ENCODE data around the gene ASTN2.

ASTN2 gene

GRCh38 chr9:116937361-116937760, 477.5 kb downstream of the ASTN2 start:
- Histone ChIP-seq H3K27ac (ENCODE audit: low read length) (no peak overlapping the region), H3K4me2 (ENCODE audit: low read depth, low read length) (no peak overlapping the region), H3K4me3 (ENCODE audit: low read length) (no peak overlapping the region), H3K36me3 (replicated peaks; ENCODE audit: insufficient read depth, low read length) (no peaks in the 10 kb centered on the region), H3K79me2 (ENCODE audit: low read length) (no peaks in the 10 kb centered on the region), H3K9me3 (replicated peaks; ENCODE audit: insufficient read depth, low read length) (no peaks in the 10 kb centered on the region), H4K20me1 (ENCODE audit: insufficient read depth, low read length) (no peaks in the 10 kb centered on the region), H3K9ac (ENCODE audit: low read length) (no peak overlapping the region), H3K9me2 (replicated peaks; ENCODE audit: insufficient read depth, low read length) (no peaks in the 10 kb centered on the region), H3F3A (ENCODE audit: insufficient read depth, low read length) (no peaks in the 10 kb centered on the region), H3K4me1 (ENCODE audit: low read length) (no peaks in the 10 kb centered on the region), H3K27me3 (replicated peaks; ENCODE audit: insufficient read depth, low read length) (no peaks in the 10 kb centered on the region), H2AFZ (ENCODE audit: low read length) (no peak overlapping the region)
- TF ChIP-seq CTCF (IDR thresholded peaks at IDR 0.05; ENCODE audit: low read length) (no peak), EZH2 (optimal IDR thresholded peaks at IDR 0.05; ENCODE audit: low read depth, low read length) (no peak), EZH2phosphoT487 (IDR thresholded peaks at IDR 0.05; ENCODE audit: low read length) (no peak)
- no peak for DNase-seq

GRCh38 chr9:116935149-116935897, 479.5 kb downstream of the ASTN2 start:
- no peak for DNase-seq
- Histone ChIP-seq H3K9me3 (replicated peaks; ENCODE audit: insufficient read depth, low read length) (no peaks in the 10 kb centered on the region), H2AFZ (ENCODE audit: low read length) (no peak overlapping the region), H3K27ac (ENCODE audit: low read length) (no peak overlapping the region), H3K4me3 (ENCODE audit: low read length) (no peak overlapping the region), H3K9ac (ENCODE audit: low read length) (no peak overlapping the region), H3K79me2 (ENCODE audit: low read length) (no peaks in the 10 kb centered on the region), H3F3A (ENCODE audit: insufficient read depth, low read length) (no peaks in the 10 kb centered on the region), H3K9me2 (replicated peaks; ENCODE audit: insufficient read depth, low read length) (no peaks in the 10 kb centered on the region), H3K4me1 (ENCODE audit: low read length) (no peaks in the 10 kb centered on the region), H3K36me3 (replicated peaks; ENCODE audit: insufficient read depth, low read length) (no peaks in the 10 kb centered on the region), H3K4me2 (ENCODE audit: low read depth, low read length) (no peak overlapping the region), H4K20me1 (ENCODE audit: insufficient read depth, low read length) (no peaks in the 10 kb centered on the region), H3K27me3 (replicated peaks; ENCODE audit: insufficient read depth, low read length) (no peaks in the 10 kb centered on the region)
- TF ChIP-seq EZH2 (optimal IDR thresholded peaks at IDR 0.05; ENCODE audit: low read depth, low read length) (no peak), CTCF (IDR thresholded peaks at IDR 0.05; ENCODE audit: low read length) (no peak), EZH2phosphoT487 (IDR thresholded peaks at IDR 0.05; ENCODE audit: low read length) (no peak)

GRCh38 chr9:116934131-116934530, 480.7 kb downstream of the ASTN2 start:
- H3K9me2 ChIP-seq (replicated peaks; ENCODE audit: insufficient read depth, low read length) = no peaks in the 10 kb centered on the region
- H2AFZ ChIP-seq (ENCODE audit: low read length) = no peak overlapping the region
- H3F3A ChIP-seq (ENCODE audit: insufficient read depth, low read length) = no peaks in the 10 kb centered on the region
- no peaks in the 10 kb centered on the region for H3K9me3 ChIP-seq (replicated peaks; ENCODE audit: insufficient read depth, low read length)
- H3K79me2 ChIP-seq (ENCODE audit: low read length) = no peaks in the 10 kb centered on the region
- H3K27me3 ChIP-seq (replicated peaks; ENCODE audit: insufficient read depth, low read length) = no peaks in the 10 kb centered on the region
- TF ChIP-seq EZH2 (optimal IDR thresholded peaks at IDR 0.05; ENCODE audit: low read depth, low read length) = no peak
- no peak for TF ChIP-seq CTCF (IDR thresholded peaks at IDR 0.05; ENCODE audit: low read length)
- TF ChIP-seq EZH2phosphoT487 (IDR thresholded peaks at IDR 0.05; ENCODE audit: low read length) = no peak
- no peak overlapping the region for H3K4me3 ChIP-seq (ENCODE audit: low read length)
- H3K4me2 ChIP-seq (ENCODE audit: low read depth, low read length) = no peak overlapping the region
- H3K27ac ChIP-seq (ENCODE audit: low read length) = no peak overlapping the region
- no peak for DNase-seq
- H4K20me1 ChIP-seq (ENCODE audit: insufficient read depth, low read length) = no peaks in the 10 kb centered on the region
- H3K36me3 ChIP-seq (replicated peaks; ENCODE audit: insufficient read depth, low read length) = no peaks in the 10 kb centered on the region
- no peaks in the 10 kb centered on the region for H3K4me1 ChIP-seq (ENCODE audit: low read length)
- H3K9ac ChIP-seq (ENCODE audit: low read length) = no peak overlapping the region

Data from MM.1S (cell line).